GM21737 (cell line): Measurements from ENCODE around the gene GPANK1.

Experiments
- ATAC-seq: cut with Tn5 transposase; IDR thresholded peaks from one replicate; pipeline ENCODE4 v1.9.1; 2021; ENCODE audit warnings: mild to moderate bottlenecking, moderate library complexity; ENCODE audit not compliant: unreplicated experiment

GPANK1 gene

GRCh38 chr6:31663126-31663960, 1.5 kb downstream of the GPANK1 start:
- ATAC-seq, result no peak

GRCh38 chr6:31662124-31662723, 2.6 kb downstream of the GPANK1 start:
- ATAC-seq, result no peak

GRCh38 chr6:31661262-31662123, 3.3 kb downstream of the GPANK1 start:
- ATAC-seq, result no peak

- peak; percentile 35 for ATAC-seq
Observed at GRCh38 chr6:31660381-31661261, 4.2 kb downstream of the GPANK1 start, which contains the start of gene C6orf47. TSS of gene C6orf47 (minus strand) at chr6:31660778. CDS start at chr6:31659947, 831 bp downstream.

GRCh38 chr6:31659649-31660380, 5.0 kb downstream of the GPANK1 start:
- ATAC-seq, result no peak

- no peak for ATAC-seq
Observed at GRCh38 chr6:31658983-31659648, 5.7 kb downstream of the GPANK1 start.

DNA sequence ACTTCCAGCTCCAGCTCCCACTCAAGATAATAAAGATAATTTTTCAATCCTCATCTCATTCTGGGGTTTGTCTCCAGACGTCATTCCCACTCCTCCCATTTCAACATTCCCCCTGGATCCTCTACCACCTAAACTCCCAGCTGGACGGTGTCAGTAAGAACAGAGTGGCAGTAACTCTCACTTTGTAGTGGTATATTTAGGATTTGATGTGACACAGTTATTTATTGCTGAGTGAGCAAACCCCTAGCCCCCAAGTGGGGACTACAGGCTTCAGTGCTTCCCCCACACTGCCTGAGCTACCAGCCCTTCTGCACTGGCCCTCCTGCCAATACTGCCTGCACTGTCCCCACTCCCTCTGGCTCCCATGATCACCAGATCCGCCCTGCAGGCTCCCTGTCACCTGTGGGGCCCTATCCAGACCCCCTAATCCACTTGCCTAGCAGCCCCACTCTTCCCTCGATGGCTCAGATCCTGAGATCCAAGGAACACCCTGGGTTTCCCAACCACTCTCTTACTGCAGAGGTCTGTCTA, 6.6 kb downstream of the GPANK1 start:
- ATAC-seq, result no peak

GRCh38 chr6:31657406-31658157, 7.2 kb downstream of the GPANK1 start:
- ATAC-seq, result no peak

GRCh38 chr6:31655349-31656237, 9.2 kb downstream of the GPANK1 start, which contains the start of gene APOM:
TSS of gene APOM (plus strand) at chr6:31655894. CDS start at chr6:31655967, 73 bp downstream.
- no peak for ATAC-seq

- ATAC-seq, result no peak
Observed at GRCh38 chr6:31654574-31655348, 10.0 kb downstream of the GPANK1 start.

DNA sequence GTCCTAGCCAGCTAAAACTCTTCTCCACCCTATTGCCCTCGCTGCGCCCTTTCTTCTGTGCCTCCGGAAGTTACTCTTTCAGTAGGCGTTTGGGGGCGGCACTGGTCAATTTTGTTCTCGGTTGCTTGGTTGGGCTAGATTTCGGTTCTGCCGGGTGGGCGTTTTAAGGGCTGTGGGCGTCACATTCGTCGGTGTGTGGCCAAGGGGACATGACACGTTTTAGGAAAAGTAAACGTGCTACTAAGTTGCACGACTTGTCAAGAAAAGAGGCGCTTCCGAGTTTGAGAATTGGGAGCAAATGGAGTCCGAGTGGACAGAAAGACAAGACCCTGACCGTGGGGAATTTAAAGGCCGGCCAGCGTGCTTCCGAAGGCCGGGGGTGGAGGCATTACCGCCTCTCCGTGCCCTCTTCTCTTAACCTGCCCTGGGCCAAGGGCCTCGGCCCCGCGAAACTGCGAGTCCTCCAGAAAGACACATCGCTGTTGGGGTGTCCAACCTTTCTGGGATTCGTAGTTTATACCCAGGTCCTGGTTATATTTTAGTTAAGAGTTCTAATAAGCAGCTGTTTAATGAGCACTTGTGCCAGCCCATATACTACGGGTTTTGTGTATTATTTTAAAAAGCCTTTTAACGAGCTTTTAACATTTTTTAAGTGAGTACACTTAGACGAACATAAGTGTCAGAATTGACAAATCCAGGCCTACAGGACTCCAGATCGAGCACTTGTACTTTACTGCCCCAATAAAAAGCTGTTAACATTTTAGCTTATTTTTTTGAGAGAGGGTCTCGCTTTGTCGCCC, 11.7 kb downstream of the GPANK1 start:
- ATAC-seq, result peak; percentile 48

GRCh38 chr6:31651602-31652191, 13.1 kb downstream of the GPANK1 start:
- peak; percentile 28 for ATAC-seq

- no peak for ATAC-seq
Observed at GRCh38 chr6:31645325-31645724, 19.5 kb downstream of the GPANK1 start.

DNA sequence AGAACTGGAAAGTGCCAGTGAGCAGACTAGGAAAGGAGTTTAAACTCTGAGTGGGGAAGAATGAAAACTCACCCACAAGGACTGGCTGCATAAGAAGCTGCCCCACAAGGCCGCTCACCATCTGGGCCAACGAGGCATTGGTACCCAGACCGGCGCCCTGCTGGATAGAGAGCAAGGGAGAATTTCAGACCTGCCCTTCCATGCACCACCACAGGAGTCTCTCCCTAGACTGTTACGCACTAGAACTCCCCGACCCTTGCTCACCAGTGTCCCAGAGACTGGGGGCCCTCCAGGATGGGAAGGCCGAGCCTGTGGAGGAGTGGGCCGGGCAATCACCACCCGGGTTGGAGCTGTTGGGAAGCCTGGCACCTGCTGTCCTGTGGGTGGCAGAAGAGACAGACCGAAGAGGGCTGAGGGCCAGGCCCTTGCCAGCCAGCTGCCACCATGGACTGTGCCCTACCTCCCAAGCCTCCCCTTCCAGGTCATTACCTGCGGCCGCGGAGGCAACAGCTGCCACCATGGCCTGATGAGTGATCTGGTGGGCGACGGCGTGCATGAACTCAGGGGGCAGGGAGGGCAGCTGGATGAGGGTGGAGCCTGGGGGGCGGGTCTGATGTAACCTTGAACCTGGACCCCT, 20.9 kb downstream of the GPANK1 start:
- ATAC-seq, result no peak
